DMS 273 (cell line): ENCODE results near the gene PCID2.
"Not testable (repeated sequence)": the region's sequence is repeated elsewhere in the genome, so short reads cannot be mapped to it uniquely, and the experiment has no call there.

Source experiments
- DNase-seq: peaks from one replicate; lab custom pipeline; 2025; ENCODE audit not compliant: unreplicated experiment; lab: John Stamatoyannopoulos, UW

Gene PCID2

DNA sequence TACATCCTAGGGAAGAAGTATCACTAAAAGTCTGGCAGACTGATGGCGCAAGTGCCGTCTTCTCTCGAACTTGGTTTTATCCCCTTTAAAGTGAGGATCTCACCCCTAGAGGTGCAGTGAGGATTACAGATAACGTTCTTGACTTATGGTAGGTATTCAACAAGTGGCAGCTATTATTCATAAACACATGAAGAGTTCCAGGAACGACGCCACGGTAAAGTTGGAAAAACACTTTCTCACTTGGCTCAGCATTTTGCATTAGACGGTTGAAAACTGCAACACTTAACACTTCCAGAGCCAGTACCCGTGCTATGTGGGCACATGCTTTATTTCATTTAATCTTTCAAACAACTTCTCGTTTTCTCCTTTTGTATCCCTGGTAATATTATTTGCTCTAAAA, 41.3 kb downstream of the PCID2 start:
- no peak for DNase-seq

DNA sequence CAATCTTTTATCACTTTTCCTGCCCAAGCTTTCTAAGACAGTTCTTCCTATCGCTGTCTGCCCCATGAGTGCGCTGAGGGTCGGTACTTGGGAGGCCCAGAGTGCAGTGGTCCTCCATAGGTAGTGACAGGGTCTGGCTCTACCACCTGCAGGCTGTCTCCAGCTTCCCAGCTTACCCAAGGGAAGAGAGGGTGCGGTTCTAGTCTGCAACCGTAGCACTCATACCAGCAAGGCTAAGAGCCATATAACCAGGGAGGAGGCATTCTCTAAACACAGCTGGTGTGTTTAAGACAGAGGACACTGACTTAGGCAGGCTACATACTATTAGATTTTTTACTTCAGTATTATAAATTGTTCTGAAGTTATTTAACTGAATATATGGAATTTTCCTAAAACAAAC, 41.8 kb downstream of the PCID2 start:
- no peak for DNase-seq

DNA sequence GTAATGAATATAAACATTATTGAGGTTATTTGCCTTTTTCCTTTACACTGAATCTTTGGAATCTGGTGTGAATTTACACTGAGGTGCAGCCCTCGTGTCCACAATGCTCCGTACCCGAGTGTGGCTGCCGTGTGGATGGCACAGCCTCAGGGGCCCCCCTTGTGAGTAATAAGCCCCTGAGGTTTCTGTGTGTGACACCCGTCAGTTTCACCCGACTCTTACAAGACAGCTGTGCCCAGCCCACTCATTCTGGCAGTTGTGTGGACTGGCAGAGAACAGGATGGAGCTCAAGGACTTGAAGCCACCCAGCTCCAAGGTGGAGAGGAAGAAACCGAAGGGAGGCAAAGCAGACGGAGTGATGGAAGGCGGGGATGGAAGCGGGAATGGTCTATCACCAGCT, 42.2 kb downstream of the PCID2 start:
- DNase-seq: no peak

DNA sequence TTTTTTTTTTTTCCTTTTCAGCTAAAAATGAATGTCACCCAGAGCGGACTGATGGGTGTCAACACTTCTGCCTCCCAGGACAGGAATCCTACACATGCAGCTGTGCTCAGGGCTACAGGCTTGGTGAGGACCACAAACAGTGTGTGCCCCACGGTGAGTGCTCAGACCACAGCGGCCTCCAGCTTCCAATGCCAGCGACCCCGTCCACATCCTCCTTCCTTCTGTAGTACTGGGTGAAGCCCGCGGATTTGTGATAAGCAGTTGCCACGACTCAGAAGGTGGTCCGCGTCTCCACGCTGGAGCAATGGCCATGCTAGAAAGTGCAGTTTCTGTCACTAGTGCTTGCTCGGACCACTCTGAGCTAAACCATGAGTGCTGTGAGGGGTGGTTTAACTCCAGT, 44.0 kb downstream of the PCID2 start:
- DNase-seq: no peak

DNA sequence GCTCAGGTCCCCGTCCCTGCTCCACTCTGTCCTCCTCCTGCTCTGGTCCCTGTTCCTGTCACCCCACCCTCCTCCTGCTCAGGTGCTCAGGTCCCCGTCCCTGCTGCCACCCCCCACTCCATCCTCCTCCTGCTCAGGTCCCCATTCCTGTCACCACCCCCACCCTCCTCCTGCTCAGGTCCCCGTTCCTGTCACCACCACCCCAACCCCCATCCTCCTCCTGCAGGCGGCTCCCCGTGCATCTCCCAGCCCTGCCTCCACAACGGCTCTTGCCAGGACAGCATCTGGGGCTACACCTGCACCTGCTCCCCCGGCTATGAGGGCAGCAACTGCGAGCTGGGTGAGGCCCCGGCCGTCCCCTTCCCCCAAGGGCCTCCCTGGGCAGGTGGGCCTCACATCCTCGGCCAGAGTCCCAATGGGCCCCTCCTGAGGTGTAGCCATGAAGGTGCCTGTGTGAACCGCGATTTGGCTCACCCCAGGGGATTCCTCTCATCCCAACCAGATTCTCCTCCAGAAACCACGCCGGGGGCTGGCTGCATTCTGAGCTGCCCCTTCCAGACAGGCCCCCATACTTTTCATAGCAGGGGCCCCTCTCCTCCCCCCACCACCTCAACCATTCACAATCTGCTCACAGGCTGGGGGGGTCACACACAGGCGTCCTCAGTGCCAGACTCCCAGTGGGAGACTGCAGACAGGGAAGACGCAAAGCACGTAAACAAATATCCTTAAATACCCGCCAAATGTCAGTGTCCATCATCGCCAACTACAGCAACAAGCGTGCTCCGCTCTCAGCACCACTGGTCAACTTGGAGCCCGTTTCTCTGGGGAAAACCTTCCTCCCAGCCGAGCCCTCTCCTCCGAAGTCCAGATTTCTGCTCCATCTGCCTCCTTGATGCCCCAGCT, 45.4 kb downstream of the PCID2 start:
- peak; percentile 23 for DNase-seq

DNA sequence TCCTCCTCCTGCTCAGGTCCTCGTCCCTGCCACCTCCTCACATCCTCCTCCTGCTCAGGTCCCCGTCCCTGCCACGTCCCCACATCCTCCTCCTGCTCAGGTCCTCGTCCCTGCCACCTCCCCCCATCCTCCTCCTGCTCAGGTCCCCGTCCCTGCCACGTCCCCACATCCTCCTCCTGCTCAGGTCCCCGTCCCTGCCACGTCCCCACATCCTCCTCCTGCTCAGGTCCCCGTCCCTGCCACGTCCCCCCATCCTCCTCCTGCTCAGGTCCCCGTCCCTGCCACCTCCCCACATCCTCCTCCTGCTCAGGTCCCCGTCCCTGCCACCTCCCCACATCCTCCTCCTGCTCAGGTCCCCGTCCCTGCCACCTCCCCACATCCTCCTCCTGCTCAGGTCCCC, 46.5 kb downstream of the PCID2 start:
- DNase-seq: not testable (repeated sequence)

DNA sequence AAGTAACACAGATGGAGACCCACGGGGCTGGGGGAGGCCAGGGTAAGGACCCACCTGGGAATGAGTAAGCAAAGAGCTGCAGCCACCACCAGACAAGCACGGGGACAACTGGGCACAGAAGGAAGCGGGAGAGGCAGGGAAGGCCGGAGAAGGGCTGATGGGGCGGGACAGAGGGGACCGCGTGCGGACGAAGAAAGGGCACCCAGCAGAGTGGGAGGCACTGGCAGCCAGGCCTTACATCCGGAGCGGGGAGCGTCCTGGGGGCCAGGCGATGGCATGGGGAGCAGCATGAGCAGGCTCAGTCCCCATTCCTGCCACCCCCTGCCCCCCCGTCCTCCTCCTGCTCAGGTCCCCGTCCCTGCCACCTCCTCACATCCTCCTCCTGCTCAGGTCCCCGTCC, 47.0 kb downstream of the PCID2 start:
- DNase-seq: no peak

DNA sequence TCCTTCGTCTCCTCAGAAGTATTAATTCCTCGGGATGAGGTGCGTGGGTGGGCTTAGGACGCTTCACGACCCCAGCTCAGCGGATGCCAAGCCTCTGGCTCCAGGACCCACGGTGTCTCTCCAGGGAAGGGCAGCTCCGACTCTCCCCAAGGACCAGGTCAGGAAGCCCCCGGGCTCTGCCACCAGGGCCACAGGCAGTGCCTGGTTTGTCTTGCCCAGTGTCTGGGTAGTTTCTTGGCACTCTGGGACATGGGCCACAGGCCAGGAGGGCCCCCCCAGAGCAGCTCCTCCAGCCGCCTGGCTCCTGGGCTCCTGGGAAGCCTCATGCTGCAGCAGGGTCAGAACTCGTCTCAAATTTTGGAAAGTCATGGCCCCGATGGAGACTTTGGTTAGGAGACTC, 47.5 kb downstream of the PCID2 start:
- no peak for DNase-seq

DNA sequence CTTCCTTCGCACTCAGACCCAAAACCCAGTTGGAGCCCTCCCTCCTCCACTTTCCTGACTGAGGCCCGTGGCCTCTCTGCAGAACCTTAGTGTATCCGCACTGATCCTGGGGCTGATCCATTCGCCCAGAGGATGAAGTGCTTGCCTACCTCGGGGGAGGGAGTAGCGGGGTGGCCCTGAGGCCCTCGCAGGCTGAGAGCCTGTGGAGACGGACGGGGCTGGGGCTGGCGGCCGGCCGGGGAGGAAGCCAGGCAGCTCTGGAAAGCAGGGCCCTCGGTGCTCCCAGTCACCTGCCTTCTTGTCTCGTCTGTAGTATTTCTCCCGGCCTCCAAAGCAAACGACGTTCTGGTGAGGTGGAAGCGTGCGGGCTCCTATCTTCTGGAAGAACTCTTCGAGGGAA, 48.8 kb downstream of the PCID2 start:
- DNase-seq: no peak

DNA sequence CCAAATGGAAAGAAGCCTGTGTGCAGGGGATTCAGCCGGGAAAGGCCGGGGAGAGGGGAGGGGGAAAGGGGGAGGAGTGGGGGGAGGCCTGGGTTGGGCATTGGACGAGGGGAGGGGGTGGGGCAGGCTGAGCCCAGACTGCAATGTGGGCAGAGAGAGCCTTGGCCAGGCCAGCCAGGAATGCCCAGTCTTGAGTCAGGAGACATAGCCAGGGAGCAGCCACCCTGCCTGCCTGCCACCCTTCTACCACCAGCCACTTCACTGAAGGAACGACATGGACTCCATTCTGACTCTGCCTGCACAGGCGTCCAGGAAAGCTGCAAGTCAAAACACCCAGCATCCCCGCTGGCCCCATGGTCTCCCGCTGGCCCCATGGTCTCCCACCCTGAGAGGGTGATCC, 49.5 kb downstream of the PCID2 start:
- no peak for DNase-seq

DNA sequence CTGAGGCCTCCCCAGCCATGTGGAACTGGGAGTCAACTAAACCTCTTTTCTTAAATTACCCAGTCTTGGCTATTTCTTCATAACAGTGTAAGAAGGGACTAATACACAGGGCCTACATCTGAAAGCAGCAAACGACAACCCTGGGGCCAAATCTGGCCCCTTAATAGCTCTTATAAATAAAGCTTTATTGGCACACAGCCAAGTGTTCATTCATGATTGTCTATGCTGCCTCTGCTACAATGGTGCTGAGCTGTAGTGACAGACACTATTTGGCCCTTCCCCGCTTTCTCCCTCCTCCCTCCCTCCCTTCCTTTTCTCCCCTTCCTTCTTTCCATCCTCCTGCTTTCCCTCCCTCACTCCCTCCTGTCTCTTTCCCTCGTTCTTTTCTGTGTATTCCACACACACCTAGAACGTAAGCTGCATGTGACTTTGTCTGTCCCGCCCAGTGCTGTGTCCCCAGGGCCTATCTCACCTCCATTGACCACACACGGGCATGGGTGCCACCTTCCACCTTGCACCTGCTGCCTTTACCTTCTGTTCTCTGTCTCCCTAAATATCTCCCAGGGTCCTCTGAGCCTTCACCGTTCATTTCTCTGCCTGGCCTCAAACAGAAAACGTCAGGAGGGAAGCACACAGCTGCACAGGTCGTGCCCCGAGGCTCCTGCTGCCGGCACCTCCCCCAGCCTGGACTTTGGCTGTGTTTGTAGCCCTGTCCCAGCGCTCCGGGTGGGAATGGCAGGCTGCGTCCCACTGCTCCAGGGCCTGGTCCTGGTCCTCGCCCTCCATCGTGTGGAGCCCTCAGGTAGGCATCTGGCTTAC, 50.3 kb downstream of the PCID2 start, which contains the start of gene PROZ:
TSS of gene PROZ (plus strand) at position 720 of the 819 bp plus-strand sequence. CDS start at position 733, 13 bp downstream.
- peak; percentile 14 for DNase-seq

DNA sequence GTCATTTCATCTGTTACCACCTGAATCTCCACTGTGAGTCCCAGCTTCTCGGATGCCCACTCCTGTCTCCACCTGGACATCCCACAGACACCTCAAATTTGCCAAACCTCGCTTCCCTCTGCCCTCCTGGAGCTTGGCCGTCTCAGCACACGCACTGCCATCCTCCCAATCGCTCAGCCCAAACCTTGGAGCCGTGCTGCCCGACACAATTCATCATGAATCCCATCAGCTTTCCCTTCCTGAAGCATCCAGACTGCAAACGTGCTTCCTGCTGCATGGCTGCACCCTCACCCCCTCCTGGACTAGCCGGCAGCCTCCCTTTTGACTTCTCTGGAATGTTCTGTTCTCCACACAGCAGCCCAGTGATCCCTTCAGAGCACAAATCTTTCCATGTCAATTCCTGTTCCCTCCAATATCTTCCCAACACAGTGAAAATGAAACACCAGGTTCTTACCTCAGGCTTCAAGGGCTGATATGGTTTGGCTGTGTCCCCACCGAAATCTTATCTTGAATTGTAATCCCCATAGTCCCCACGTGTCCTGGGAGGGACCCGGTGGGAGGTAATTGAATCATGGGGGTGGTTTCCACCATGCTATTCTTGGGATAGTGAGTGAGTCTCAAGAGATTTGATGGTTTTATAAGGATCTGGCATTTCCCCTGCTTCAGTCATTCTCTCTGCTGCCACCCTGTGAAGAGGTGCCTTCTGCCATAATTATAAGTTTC, 51.1 kb downstream of the PCID2 start:
- no peak for DNase-seq

DNA sequence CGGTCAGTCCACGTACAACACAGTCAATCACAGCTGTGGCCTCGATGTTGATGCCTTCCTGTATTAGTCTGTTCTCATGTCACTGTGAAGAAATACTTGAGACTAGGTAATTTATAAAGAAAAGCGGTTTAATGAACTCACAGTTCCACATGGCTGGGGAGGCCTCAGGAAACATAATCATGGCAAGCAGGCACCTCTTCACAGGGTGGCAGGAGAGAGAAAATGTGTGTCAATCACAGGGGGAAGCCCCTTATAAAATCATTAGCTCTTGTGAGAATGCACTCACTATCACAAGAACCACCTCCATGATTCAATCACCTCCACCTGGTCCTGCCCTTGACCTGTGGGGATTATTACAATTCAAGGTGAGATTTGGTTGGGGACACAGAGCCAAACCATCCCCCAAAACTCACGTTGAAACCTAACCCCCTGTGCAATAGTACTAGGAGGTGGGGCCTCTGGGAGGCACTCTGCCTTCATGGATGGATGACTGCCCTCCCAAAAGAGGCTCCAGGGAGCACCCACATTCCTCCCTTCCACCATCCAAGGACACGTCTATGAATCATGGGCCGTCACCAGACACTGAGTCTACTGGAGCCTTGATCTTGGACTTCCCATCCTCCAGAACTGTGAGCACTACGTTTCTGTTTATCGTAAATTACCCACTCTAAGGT, 52.4 kb downstream of the PCID2 start:
- no peak for DNase-seq

DNA sequence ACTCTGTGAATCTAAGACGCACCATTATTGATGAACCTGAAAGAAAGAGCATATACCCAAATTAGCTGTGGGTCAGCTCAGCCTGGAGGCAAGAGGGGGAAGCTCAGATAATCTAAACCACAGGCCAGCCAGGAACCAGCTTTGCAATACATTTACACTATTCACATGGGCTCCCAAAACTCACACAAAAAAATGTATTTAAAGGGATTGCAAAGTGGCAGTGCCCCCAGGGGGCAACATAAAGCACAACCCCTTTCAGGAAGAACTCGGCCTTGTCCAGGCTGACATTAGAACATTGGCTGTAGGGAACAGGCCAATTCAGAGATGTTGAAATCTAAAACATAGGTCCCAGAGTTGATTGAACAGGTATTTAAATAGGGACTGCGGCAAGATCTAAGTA, 53.3 kb downstream of the PCID2 start:
- no peak for DNase-seq

DNA sequence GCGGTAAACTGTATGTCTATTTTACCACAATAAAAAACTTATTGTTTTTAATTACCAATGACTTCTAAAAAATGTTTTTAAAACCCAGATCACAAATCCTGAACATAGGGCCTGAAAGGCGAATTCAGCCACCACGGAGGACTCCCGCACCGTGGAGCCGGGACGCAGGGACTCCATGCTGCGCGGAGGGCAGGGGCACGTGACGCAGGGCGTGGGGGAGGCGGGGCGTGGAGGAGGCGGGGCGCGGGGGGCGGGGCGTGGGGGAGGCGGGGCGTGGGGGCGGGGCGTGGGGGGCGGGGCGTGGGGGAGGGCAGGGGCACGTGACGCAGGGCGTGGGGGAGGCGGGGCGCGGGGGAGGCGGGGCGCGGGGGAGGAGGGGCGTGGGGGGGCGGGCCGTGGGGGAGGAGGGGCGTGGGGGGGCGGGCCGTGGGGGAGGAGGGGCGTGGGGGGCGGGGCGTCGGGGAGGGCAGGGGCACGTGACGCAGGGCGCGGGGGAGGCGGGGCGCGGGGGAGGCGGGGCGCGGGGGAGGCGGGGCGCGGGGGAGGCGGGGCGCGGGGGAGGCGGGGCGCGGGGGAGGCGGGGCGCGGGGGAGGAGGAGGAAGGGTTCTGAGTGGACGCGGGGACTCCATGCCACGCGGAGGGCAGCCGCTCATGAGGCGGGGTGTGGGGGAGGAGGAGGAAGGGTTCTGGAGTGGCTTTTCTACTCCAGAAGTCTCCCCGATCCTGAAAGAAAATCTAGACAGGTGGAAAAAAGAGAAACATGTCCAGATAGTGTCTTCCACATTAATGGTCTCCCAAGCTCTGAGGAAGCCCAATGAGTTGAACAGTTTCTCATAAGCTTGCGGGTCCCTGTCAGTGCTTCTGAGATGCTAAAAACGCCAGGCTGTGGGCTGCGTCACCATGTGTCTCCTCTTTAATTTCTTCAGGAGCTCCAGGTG, 54.4 kb downstream of the PCID2 start:
- peak; percentile 74 for DNase-seq

DNA sequence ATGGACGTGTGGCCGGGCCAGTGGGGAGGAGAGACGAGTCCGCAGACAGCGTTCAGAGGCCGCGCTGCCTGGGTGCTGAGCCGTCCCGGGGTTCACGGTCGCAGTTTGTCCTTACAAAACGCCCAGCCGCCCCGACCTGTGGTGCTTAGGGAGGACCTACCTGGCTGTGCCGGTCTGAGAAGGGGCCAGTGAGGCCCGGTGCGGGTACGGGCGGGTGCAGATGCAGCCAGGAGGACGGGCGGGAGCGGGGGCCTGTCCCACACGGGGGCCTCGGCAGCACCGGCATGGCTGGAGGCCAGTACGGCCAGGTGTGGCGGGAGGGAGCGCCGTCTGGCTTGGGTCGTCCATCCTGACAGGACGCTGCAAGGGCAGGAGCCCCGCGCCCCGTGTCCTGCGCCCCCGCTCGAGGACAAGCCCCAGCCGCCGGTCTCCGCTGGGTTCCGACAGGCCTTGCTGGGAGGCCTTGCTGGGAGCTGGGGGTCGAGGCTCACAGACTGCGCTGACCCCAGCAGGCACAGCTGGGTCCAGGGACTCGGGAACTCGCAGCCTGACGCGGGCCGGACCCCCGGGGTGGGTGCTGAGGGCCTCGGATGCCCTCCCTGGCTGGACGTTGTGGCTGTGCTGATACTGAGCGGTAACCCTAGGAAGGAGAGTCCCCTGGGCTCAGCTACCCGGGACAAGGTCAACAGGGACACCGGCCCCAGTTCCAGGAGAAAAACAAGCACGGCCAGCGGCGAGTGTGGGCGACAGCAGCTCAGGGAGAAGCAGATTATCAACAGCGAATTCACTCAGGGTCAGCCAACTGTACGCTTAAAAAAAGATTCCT, 55.3 kb downstream of the PCID2 start:
- no peak for DNase-seq

DNA sequence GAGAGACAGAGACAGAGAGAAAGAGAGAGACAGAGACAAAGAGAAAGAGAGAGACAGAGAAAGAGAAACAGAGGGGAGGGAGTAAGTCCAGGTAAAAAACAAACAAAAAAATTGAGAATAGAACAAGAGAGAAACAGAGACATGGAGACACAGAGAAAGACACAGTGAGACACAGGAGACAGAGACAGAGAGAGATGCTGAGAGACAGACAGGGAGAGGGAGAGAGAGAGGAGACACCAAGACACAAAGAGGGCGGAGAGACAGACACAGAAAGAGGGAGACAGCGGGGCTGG, 55.8 kb downstream of the PCID2 start:
- no peak for DNase-seq

DNA sequence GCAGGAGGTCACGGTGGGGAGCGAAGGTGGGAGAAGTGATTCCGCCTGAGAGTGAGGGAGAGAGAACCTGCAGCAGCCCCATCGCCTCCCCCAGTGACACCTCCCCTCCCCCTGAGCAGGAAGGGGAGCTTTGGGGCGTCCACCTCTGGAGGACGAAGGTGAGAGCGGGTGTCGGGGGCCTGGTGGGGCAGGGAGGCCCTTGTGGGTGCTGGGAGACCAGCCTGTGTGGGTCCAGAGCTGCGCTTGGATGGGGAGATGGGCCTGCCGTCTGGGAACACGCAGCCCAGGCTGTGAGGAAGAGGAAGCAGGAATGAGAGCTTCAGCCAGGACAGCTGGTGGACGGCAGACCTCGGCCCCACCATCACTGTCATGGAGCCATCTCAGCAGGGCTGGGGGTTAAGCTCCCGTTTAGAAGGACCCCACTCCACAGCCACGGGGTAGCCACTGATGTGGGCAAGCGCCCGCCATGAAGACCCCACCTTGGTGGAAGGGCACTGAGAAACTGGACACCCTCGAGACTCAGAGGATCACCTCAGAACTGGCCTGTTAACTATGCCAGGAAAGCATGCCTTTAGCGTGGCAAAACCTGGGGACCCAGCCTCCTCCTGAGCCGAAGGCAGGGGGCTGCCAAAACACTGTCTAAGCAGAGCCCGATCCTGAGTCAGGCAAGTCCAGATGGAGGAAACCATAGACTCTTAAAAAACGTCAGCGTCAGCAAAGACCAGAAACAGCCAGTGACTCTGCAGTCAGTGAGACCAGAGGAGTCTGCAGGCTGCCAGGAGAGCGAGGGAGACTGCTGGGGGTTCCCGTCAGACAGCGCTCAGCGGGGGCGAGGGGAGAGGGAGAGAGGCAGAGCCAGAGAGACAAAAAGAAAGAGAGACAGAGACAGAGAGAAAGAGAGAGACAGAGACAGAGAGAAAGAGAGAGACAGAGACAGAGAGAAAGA, 56.5 kb downstream of the PCID2 start:
- peak; percentile 25 for DNase-seq
